LNCaP clone FGC (cell line): ENCODE measurements around the gene HAGH.

ENCODE experiments used
- DNase-seq: peaks from one replicate; pipeline ENCODE4 v3.0.0-alpha.2; 2011; ENCODE audit warnings: low read depth
- H3K4me3 ChIP-seq: 2 replicates; pipeline ENCODE4 v1.5.1; 2011; ENCODE audit warnings: mild to moderate bottlenecking, low read depth, low read length, control low read depth
- TF ChIP-seq, protein P1 (sequence below): IDR thresholded peaks from 2 replicates; pipeline ENCODE4 v1.5.1; 2012; ENCODE audit warnings: mild to moderate bottlenecking; ENCODE audit not compliant: control insufficient read depth, insufficient read depth; ENCODE audit errors: extremely low read depth

The HAGH gene

DNA sequence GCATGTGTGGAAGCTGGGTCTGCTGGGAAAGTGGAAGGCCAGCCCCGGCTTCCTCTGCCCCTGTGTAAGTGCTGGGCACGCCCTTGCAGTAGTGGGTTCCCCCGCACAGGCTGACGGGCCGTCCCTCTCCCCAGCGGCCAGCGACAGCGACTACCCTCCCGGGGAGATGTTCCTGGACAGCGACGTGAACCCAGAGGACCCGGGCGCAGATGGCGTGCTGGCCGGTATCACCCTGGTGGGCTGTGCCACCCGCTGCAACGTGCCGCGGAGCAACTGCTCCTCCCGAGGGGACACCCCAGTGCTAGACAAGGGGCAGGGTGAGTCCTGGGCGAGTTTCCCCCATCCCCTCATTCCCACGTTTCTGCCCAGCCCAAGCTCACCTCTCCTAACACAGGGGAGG, 60.8 kb downstream of the HAGH start:
- H3K4me3 ChIP-seq = no peak overlapping the region
- TF ChIP-seq, protein P1, sequence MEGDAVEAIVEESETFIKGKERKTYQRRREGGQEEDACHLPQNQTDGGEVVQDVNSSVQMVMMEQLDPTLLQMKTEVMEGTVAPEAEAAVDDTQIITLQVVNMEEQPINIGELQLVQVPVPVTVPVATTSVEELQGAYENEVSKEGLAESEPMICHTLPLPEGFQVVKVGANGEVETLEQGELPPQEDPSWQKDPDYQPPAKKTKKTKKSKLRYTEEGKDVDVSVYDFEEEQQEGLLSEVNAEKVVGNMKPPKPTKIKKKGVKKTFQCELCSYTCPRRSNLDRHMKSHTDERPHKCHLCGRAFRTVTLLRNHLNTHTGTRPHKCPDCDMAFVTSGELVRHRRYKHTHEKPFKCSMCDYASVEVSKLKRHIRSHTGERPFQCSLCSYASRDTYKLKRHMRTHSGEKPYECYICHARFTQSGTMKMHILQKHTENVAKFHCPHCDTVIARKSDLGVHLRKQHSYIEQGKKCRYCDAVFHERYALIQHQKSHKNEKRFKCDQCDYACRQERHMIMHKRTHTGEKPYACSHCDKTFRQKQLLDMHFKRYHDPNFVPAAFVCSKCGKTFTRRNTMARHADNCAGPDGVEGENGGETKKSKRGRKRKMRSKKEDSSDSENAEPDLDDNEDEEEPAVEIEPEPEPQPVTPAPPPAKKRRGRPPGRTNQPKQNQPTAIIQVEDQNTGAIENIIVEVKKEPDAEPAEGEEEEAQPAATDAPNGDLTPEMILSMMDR = no peak
- no peak for DNase-seq

DNA sequence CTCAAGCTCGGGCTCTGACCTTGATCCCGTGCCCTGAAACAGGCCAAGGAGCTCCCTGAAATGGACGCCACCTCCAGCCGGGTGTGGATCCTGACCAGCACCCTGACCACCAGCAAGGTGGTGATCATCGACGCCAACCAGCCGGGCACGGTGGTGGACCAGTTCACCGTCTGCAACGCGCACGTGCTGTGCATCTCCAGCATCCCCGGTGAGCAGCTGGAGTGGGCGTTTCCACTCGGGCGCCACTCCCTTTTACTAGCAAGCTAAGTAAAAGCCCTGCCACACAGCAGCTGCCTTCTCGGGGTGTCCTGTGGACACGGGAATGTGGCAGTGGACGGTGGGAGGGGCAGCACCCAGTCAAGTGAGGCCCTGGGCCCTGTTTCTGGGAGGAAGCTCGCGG, 61.7 kb downstream of the HAGH start:
- TF ChIP-seq, protein P1 = no peak
- no peak overlapping the region for H3K4me3 ChIP-seq
- DNase-seq = no peak

DNA sequence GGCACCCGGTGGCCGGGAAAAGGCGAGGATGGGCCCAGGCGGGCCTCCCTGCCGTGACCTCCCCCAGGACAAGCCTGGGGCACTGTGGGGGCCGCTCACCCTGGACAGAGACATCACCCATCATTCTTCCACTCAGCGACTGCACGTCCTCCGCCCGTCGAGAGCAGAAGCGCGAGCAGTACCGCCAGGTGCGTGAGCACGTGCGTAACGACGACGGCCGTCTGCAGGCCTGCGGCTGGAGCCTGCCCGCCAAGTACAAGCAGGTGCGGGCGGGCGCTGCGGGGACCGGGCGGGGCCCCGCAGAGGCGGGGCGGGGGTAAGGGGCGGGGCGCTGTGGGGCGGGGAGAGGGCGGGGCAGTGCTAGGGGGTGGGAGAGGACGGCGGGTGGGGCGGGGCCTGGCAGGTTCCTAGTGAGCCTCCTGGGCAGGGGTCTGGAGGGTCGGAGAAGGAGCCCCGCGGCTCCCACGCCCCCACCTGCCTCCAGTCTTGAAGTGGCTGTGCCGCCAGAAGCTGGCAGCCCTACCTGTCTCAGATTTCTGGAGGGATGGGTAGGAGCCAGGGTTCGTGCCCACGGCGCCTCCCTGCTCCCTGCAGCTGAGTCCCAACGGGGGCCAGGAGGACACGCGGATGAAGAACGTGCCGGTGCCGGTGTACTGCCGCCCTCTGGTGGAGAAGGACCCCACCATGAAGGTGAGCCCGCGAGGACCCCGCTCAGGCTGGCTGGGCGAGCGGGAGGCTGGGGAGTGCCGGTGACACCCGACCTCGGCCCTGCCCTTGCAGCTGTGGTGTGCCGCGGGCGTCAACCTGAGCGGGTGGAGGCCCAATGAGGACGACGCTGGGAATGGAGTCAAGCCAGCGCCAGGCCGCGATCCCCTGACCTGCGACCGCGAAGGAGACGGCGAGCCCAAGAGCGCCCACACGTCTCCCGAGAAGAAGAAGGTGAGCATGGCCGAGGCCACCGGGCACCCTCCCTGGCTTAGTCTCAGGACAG, 62.8 kb downstream of the HAGH start:
- DNase-seq = no peak
- TF ChIP-seq, protein P1 = peak; percentile 31

DNA sequence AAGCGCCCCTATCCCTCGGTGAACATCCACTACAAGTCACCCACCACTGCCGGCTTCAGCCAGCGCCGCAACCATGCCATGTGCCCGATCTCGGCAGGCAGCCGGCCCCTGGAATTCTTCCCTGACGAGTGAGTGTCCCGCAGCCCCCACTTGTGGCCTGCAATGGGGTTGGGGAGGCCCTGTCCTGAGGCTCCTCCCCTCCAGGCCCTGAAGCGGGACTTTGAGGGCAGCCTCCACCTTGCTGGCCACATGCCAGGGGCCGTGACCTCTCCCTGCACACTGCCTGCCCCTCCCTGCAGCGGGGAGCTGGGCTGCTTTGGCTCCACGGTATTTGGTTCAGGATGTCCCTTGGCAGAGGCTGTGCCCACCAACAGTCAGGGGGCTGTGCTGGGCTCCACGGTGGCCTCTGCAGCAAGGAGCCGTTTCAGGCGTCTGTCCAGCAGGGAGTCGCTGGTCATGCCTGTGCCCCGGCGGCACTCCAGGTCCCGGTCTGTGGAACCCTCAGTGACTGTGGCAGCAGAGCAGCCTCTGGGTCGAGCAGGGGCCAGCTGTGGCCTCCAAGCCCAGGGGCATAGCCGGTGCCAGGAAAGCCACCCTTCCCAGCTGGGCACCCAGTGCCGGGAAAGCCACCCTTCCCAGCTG, 63.6 kb downstream of the HAGH start:
- DNase-seq = no peak
- TF ChIP-seq, protein P1 = no peak
- no peak overlapping the region for H3K4me3 ChIP-seq

More for the DNA sequence above, 62.8 kb downstream of the HAGH start:
- no peak overlapping the region for H3K4me3 ChIP-seq

DNA sequence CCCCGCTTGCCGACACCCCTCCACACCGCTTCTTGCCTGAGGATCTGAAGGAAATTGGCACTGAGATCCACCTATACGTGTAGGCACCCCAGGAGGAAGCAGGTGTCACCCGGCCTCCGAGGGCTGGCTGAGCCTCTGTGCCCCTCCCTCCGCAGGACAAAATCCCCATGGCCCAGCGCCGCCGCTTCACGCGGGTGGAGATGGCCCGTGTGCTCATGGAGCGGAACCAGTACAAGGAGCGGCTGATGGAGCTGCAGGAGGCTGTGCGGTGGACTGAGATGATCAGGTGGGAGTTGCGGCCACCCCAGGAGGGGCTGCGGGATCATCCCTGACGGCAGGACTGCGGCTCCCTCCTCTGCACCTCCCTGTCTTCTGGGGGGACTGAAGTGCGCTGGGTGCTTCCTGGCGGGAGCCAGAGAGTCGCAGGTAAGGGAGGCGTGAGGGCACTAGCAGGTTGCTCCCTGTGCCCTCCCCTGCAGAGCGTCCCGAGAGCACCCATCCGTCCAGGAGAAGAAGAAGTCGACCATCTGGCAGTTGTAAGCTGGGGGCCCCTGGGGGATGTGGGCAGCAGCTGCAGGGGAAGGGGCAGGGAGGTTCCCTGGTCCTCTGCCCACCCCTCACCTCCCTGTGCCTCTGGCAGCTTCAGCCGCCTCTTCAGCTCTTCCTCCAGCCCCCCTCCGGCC, 64.3 kb downstream of the HAGH start:
- no peak overlapping the region for H3K4me3 ChIP-seq
- TF ChIP-seq, protein P1 = no peak
- no peak for DNase-seq

DNA sequence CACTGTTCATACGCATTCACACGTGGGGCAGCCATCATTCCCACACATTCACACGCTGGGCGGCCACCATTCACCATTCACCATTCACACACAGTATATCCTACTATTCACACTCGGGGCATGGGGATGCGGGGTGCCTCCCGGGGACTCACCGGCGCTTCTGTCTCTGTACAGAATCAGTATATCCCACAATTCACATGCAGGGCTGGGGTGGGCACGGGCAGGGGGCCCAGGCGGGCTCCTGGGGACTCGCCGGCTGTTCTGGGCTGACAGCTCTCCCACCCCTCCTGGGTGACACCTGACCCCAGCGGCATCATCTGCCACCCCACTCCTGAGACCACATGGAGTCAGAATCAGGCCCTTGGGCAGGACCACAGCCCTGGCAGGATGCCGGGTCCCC, 64.9 kb downstream of the HAGH start:
- TF ChIP-seq, protein P1 = no peak
- no peak overlapping the region for H3K4me3 ChIP-seq
- no peak for DNase-seq
